GM23248 (cell line): ENCODE measurements around the gene AQP4. TPM values are rescaled to one million over a fixed set of nuclear protein-coding genes. Genes with fewer than 3 reads are reported as not detected.

Experiments
- DNase-seq: peaks from one replicate; pipeline ENCODE4 v3.0.0-alpha.2; 2015
- H2AFZ ChIP-seq: fragments of 200-600 bp; sonication (generic); 2 replicates; pipeline ENCODE4 v1.6.1; 2016; ENCODE audit warnings: antibody characterized with exemption
- H3F3A ChIP-seq: fragments of 200-600 bp; sonication (generic); 2 replicates; pipeline ENCODE4 v1.6.1; 2016; ENCODE audit warnings: mild to moderate bottlenecking, antibody characterized with exemption, mixed run types; ENCODE audit not compliant: insufficient read depth
- H3K27ac ChIP-seq: fragments of 200-600 bp; sonication (generic); 2 replicates; pipeline ENCODE4 v1.5.1; 2016; ENCODE audit warnings: mild to moderate bottlenecking
- H3K27me3 ChIP-seq: fragments of 200-600 bp; sonication (generic); replicated peaks from 2 replicates; pipeline ENCODE4 v1.6.1; 2016; ENCODE audit warnings: mild to moderate bottlenecking; ENCODE audit not compliant: insufficient read depth
- H3K36me3 ChIP-seq: fragments of 200-600 bp; sonication (generic); 2 replicates; pipeline ENCODE4 v1.6.1; 2016; ENCODE audit warnings: low read depth, mild to moderate bottlenecking
- H3K4me1 ChIP-seq: fragments of 200-600 bp; sonication (generic); 2 replicates; pipeline ENCODE4 v1.6.1; 2016; ENCODE audit warnings: mild to moderate bottlenecking; ENCODE audit not compliant: insufficient read depth
- H3K4me2 ChIP-seq: fragments of 200-600 bp; sonication (generic); one replicate; pipeline ENCODE4 v1.6.1; 2016; ENCODE audit warnings: mild to moderate bottlenecking; ENCODE audit not compliant: unreplicated experiment
- H3K4me3 ChIP-seq: fragments of 200-600 bp; sonication (generic); 2 replicates; pipeline ENCODE4 v1.5.1; 2016; ENCODE audit warnings: mild to moderate bottlenecking
- H3K79me2 ChIP-seq: fragments of 200-600 bp; sonication (generic); 2 replicates; pipeline ENCODE4 v1.6.1; 2016; ENCODE audit warnings: mild to moderate bottlenecking; ENCODE audit not compliant: insufficient read depth
- H3K9ac ChIP-seq: fragments of 200-600 bp; sonication (generic); 2 replicates; pipeline ENCODE4 v1.6.1; 2016; ENCODE audit warnings: mild to moderate bottlenecking
- H3K9me2 ChIP-seq: fragments of 200-600 bp; sonication (generic); 2 replicates; pipeline ENCODE4 v1.6.1; 2016; ENCODE audit warnings: mixed run types, mild to moderate bottlenecking, moderate library complexity; ENCODE audit not compliant: insufficient read depth
- H3K9me3 ChIP-seq: fragments of 200-600 bp; sonication (generic); one replicate; pipeline ENCODE4 v1.6.1; 2017; ENCODE audit warnings: low read depth
- H4K20me1 ChIP-seq: fragments of 200-600 bp; sonication (generic); 2 replicates; pipeline ENCODE4 v1.6.0; 2016; ENCODE audit not compliant: insufficient read depth
- EZH2 ChIP-seq: fragments of 200-600 bp; sonication (generic); IDR thresholded peaks from 2 replicates; pipeline ENCODE4 v1.6.1; 2018; ENCODE audit warnings: antibody characterized with exemption, mild to moderate bottlenecking; ENCODE audit not compliant: insufficient read depth, poor library complexity, severe bottlenecking
- EZH2phosphoT487 ChIP-seq: fragments of 200-600 bp; sonication (generic); IDR thresholded peaks from 2 replicates; pipeline ENCODE4 v1.6.1; 2018; ENCODE audit warnings: antibody characterized with exemption, moderate library complexity, mild to moderate bottlenecking, low read depth; ENCODE audit not compliant: insufficient read depth
- WGBS, 2 experiments: methylation state at CpG; one replicate each; pipeline ENCODE4 v1.1.6; 2015 to 2017; ENCODE audit warnings: low lambda C conversion rate in 2 of 2, low coverage in 1 of 2; ENCODE audit errors: missing lambda C conversion rate in 2 of 2; 5-methylcytosine and 5-hydroxymethylcytosine counted together
- in situ Hi-C: fragments of 300-500 bp; cut with MboI; formaldehyde crosslinking; loops from 2 replicates; pipeline ENCODE4 v1.15.0; 2020
- polyA plus RNA-seq: library from polyadenylated mRNA; unstranded; fragments of >200 nt; fragmentation: Nextera tagmentation; extraction: Ambion mirVana; gene quantifications from 2 replicates; pipeline ENCODE4 v1.2.1, GENCODE V29; 2016
- total RNA-seq: library from RNA; depleted of rRNA; stranded (reverse); fragments of >200 nt; shearing (Covaris generic); gene quantifications from 2 replicates; pipeline ENCODE4 v1.2.3, GENCODE V29; 2014; rRNA removed

The AQP4 gene, protein sequence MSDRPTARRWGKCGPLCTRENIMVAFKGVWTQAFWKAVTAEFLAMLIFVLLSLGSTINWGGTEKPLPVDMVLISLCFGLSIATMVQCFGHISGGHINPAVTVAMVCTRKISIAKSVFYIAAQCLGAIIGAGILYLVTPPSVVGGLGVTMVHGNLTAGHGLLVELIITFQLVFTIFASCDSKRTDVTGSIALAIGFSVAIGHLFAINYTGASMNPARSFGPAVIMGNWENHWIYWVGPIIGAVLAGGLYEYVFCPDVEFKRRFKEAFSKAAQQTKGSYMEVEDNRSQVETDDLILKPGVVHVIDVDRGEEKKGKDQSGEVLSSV
- total RNA-seq (not detected in 2 replicates), polyA plus RNA-seq (not detected in 2 replicates)

DNA sequence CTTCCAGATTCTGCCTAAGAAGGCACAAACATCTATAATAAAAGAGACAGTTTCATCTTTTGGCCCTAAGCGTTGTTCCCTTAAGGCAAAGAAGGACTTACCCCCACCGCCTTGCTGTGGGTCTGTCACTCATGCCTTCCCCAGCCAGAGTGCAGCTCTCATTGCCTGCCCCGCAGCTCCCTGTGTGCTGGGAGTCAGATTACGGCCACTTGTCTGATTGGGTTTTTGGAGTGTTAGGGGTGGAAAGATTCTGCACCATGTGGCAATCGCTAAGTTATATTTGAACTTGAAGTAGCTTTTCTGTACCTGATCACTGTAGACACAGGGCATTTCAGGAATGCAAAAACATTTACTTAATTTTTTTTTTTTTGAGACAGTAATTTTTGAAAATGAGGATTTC is at the start of gene AQP4:
Gene AQP4, minus strand, starts transcription at position 151 of the 400 bp plus-strand sequence. Its CDS starts 18 bp downstream, at position 133.
- Histone ChIP-seq H4K20me1 (no peaks in the 10 kb centered on the region), H3K9me2 (no peaks in the 10 kb centered on the region), H3K9me3 (no peaks in the 10 kb centered on the region), H3K4me3 (no peak within 1 kb of the TSS), H2AFZ (no peak within 1 kb of the TSS), H3F3A (no peaks in the 10 kb centered on the region), H3K27me3 (no peaks in the 10 kb centered on the region; the same call in 1 of the 2 replicates), H3K27ac (no peak within 1 kb of the TSS), H3K9ac (no peak within 1 kb of the TSS), H3K36me3 (no peaks in the 10 kb centered on the region), H3K4me1 (no peaks in the 10 kb centered on the region), H3K4me2 (no peak within 1 kb of the TSS), H3K79me2 (no peaks in the 10 kb centered on the region)
- WGBS, 2 experiments, result 16 to 19% methylated on average over 5 of the region's 5 CpGs
- DNase-seq, result no peak
- in situ Hi-C loops, result no loop called here
- TF ChIP-seq EZH2phosphoT487 (no peak), EZH2 (no peak)

DNA sequence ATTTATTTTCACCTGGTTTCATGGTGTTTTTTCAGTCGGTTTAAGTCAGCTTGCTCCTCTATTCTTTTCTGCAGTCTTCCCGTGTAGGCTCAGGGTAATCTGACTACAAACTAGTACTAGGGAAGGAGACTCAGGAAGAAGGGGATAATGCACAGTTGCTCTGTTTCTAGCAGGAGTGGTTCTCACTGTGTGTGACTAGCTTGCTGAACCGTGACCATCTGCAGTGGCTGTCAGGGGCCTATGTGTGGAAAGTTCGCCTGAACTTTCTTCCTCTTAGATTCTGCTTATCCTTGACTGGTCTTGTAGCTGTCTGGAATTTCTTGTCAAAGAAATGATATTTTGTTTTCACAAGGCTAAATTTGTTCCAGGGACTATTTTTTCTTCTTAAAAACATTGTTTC is 46.3 kb upstream of the AQP4 start:
- no peak overlapping the region for H2AFZ ChIP-seq
- H3K9me3 ChIP-seq, result no peaks in the 10 kb centered on the region
- no peak overlapping the region for H3K9ac ChIP-seq
- H3K4me3 ChIP-seq, result no peak overlapping the region
- H3K79me2 ChIP-seq, result no peaks in the 10 kb centered on the region
- no peaks in the 10 kb centered on the region for H3K27me3 ChIP-seq
- H3K4me1 ChIP-seq, result no peaks in the 10 kb centered on the region
- in situ Hi-C loops, result no loop called here
- no peaks in the 10 kb centered on the region for H3K36me3 ChIP-seq
- no peaks in the 10 kb centered on the region for H3K9me2 ChIP-seq
- no peak overlapping the region for H3K4me2 ChIP-seq
- H3F3A ChIP-seq, result no peaks in the 10 kb centered on the region
- no peaks in the 10 kb centered on the region; the same call in 1 of the 2 replicates for H4K20me1 ChIP-seq
- no peak overlapping the region for H3K27ac ChIP-seq
- 27 to 29% methylated on average over 4 of the region's 4 CpGs for WGBS, 2 experiments
- DNase-seq, result no peak
- TF ChIP-seq EZH2phosphoT487 (no peak), EZH2 (no peak)

DNA sequence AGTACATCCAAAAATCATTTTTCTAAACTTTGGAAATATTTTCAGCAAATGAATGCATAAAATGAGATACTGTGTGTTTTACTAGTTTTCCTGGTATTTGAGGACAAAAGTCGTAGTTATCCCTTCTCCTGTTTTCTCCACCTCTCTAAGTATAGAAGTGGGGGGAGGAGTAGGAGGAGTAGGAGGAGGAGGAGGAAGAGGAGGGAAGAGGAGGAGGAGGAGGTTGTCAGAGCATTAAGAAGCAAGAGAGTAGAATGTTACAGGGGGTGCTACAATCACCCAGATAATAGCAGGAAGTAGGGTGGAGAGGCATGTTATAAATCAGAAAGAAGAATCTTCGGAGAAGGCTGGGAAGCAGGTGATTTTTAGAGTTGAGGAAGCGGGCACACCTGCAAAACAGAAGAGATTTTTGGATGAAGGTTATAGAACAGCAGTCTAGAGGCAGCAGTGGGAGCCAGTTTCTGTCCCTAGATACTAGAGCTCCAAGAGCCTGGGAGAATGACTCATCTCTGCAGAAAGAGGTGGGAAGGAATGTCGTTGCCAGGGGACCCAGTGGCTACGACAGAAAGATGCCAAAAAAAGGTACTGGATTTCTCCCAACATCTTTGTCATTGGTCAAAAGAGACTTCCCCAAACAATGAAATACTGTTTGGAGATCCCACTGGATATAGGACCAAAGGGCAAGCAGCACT is 44.2 kb upstream of the AQP4 start:
- no peak overlapping the region for H3K9ac ChIP-seq
- H2AFZ ChIP-seq, result no peak overlapping the region
- H3K4me1 ChIP-seq, result no peaks in the 10 kb centered on the region
- H3K9me3 ChIP-seq, result no peaks in the 10 kb centered on the region
- H3K27me3 ChIP-seq, result no peaks in the 10 kb centered on the region
- TF ChIP-seq EZH2 (no peak), EZH2phosphoT487 (no peak)
- H3K4me3 ChIP-seq, result no peak overlapping the region
- WGBS, 2 experiments, result 13 to 21% methylated on average over 5 of the region's 5 CpGs
- DNase-seq, result peak; percentile 9
- no peaks in the 10 kb centered on the region for H3K9me2 ChIP-seq
- in situ Hi-C loops, result no loop called here
- H3K79me2 ChIP-seq, result no peaks in the 10 kb centered on the region
- H3F3A ChIP-seq, result no peaks in the 10 kb centered on the region
- no peaks in the 10 kb centered on the region for H4K20me1 ChIP-seq
- H3K36me3 ChIP-seq, result no peaks in the 10 kb centered on the region
- H3K27ac ChIP-seq, result no peak overlapping the region
- H3K4me2 ChIP-seq, result no peak overlapping the region

DNA sequence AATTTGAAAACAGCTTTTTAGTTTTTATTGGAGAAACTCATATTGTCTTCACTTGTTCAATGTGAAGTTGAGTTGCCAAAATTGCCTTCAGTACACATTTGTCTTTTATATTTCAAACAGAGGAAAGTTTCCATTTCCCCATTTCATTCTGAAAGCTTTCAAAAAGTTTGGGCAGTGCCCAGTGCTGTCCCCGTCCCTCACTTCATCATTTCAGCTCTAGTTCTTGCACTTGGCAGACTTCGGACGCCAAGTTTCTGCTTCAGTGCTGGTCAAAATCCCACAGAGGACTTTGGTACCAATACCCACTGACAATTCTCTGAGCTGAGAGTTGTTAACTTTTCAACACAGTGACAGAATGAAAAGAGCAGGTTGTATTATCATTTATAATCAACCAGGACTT is 43.4 kb upstream of the AQP4 start:
- Histone ChIP-seq H3K27me3 (no peaks in the 10 kb centered on the region), H4K20me1 (no peaks in the 10 kb centered on the region), H3K4me3 (no peak overlapping the region), H3K9ac (no peak overlapping the region), H3K4me2 (no peak overlapping the region), H3K79me2 (no peaks in the 10 kb centered on the region), H3K4me1 (no peaks in the 10 kb centered on the region), H3K36me3 (no peaks in the 10 kb centered on the region), H2AFZ (no peak overlapping the region), H3K9me3 (no peaks in the 10 kb centered on the region), H3K27ac (no peak overlapping the region), H3K9me2 (no peaks in the 10 kb centered on the region), H3F3A (no peaks in the 10 kb centered on the region)
- 0 to 2% methylated on average over 3 of the region's 3 CpGs for WGBS, 2 experiments
- in situ Hi-C loops, result no loop called here
- DNase-seq, result no peak
- TF ChIP-seq EZH2phosphoT487, result no peak
- TF ChIP-seq EZH2, result no peak
